Heart left ventricle (tissue), 13 donors: ENCODE data around the gene ORAI2.

Experiments
- POLR2A ChIP-seq, 2 donors: fragments of 450-650 bp; IDR thresholded peaks; one replicate each; pipeline ENCODE4 v1.6.1; 2017; ENCODE audit warnings: antibody characterized with exemption in 2 of 2, mild to moderate bottlenecking in 2 of 2, moderate library complexity in 2 of 2
- TF ChIP-seq, protein P1 (sequence below), 12 donors: fragments of 200-600 bp; sonication (generic) in 4 of 12; IDR thresholded peaks; one replicate each; pipeline versions ENCODE4 v1.5.0 to v1.8.0; 2018 to 2022; ENCODE audit warnings: antibody characterized with exemption in 12 of 12, mild to moderate bottlenecking in 5 of 12
- donor health status: ischemic (EF 13 %, LVEDD 7.1; RV severe dilation, severe dysfunction).
- donor health status: DM: no; HTN: yes; CAD: no.
- donor health status: DM: no; HTN: no; CAD: no.
- donor health status: ischemic (EF 25% LVEDD 6.9; RV normal size, moderate dysfunction).
- donor health status: ischemic (EF 25% LVEDD 5.7; RV mildly dilated, moderate dysfunction).
- donor health status: ischemic (EF 35%, LVEDD 5.7; RV mildly dilated, moderate dysfunction).
- donor health status: nonischemic (EF 11% LVEDD 7.7; RV severe dilation, severe dysfunction).
- donor health status: DM: yes; HTN: yes; CAD: no.
- donor health status: PGD.
- donor health status: ischemic (EF 29% LVEDD 5.4; RV normal size, mild dysfunction).
- donor health status: nonischemic (EF 23%, LVEDD 6.1; RV moderate dilation, normal function).

DNA sequence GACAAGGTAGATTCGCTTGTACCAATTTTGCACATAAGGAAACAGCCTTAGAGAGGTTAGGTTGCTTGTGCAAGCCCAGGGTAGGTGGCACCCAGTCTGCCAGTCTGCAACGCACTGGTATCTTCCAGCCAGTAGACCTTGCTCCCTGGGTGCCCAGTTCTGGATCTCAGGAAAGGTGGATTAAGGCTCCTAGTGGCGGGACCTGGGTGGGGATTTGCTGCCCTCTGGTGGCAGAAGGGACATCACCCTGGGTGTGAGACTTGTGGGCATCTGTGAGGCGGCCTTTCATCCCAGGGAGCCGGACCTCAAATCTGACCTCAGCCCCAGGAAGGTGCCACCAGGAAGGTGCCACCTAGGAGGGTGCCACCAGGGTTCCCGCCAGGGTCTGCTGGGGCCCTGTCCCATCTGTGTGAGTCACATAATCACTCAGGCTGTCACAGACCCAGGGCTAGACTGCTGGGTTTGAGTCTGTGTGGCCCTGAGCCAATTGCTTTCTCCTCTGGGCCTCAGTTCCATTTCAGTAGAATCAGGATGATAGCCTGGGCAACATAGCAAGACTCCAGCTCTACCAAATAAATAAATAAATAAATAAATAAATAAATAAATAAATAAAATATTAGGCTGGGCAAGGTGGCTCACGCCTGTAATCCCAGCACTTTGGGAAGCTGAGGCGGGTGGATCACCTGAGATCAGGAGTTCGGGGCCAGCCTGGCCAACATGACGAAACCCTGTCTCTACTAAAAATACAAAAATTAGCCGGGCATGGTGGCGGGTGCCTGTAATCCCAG, 42.5 kb upstream of the ORAI2 start:
- no peak for TF ChIP-seq POLR2A (IDR thresholded peaks at IDR 0.05)
- TF ChIP-seq, protein P1, sequence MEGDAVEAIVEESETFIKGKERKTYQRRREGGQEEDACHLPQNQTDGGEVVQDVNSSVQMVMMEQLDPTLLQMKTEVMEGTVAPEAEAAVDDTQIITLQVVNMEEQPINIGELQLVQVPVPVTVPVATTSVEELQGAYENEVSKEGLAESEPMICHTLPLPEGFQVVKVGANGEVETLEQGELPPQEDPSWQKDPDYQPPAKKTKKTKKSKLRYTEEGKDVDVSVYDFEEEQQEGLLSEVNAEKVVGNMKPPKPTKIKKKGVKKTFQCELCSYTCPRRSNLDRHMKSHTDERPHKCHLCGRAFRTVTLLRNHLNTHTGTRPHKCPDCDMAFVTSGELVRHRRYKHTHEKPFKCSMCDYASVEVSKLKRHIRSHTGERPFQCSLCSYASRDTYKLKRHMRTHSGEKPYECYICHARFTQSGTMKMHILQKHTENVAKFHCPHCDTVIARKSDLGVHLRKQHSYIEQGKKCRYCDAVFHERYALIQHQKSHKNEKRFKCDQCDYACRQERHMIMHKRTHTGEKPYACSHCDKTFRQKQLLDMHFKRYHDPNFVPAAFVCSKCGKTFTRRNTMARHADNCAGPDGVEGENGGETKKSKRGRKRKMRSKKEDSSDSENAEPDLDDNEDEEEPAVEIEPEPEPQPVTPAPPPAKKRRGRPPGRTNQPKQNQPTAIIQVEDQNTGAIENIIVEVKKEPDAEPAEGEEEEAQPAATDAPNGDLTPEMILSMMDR (IDR thresholded peaks at IDR 0.05), result peak; percentile 85 to 95 (median 91)
